Esophagus squamous epithelium (tissue), 5 donors: ENCODE data around the gene TMEM141. TPM values are rescaled to one million over a fixed set of nuclear protein-coding genes. Genes with fewer than 3 reads are reported as not detected.

Source experiments
- DNase-seq: peaks from one replicate; lab custom pipeline; 2025; lab: John Stamatoyannopoulos, UW
- H3K27ac ChIP-seq, 4 donors: fragments of 200-600 bp; sonication (generic); one replicate each; pipeline ENCODE4 v1.5.1; 2016 to 2019; ENCODE audit warnings: mild to moderate bottlenecking in 1 of 4
- H3K27me3 ChIP-seq, 4 donors: fragments of 200-600 bp; sonication (generic); 1 replicate in 3 of 4; 2 replicates in 1 of 4; pipeline versions ENCODE4 v1.5.1 to v1.6.0; 2017 to 2021; ENCODE audit warnings: antibody characterized with exemption in 1 of 4
- H3K36me3 ChIP-seq, 3 donors: fragments of 200-600 bp; sonication (generic); one replicate each; pipeline ENCODE4 v1.5.1; 2016 to 2019
- H3K4me1 ChIP-seq, 3 donors: fragments of 200-600 bp; sonication (generic); one replicate each; pipeline ENCODE4 v1.5.1; 2017 to 2019
- H3K4me3 ChIP-seq, 4 donors: fragments of 200-600 bp; sonication (generic); 1 replicate in 3 of 4; 2 replicates in 1 of 4; pipeline ENCODE4 v1.5.1; 2016 to 2019; ENCODE audit warnings: mild to moderate bottlenecking in 2 of 4, moderate library complexity in 1 of 4
- H3K9me3 ChIP-seq, 3 donors: fragments of 200-600 bp; sonication (generic); one replicate each; pipeline ENCODE4 v1.5.1; 2016 to 2019
- POLR2A ChIP-seq, 4 donors: fragments of 450-650 bp; IDR thresholded peaks; one replicate each; pipeline ENCODE4 v1.6.1; 2017; ENCODE audit warnings: antibody characterized with exemption in 4 of 4, mild to moderate bottlenecking in 4 of 4, moderate library complexity in 3 of 4
- WGBS, 2 donors: methylation state at CpG; one replicate each; pipeline ENCODE4 v1.1.5; 2018; 5-methylcytosine and 5-hydroxymethylcytosine counted together
- intact Hi-C: fragments of 100-400 bp; cut with DNase I; formaldehyde crosslinking; loops from one replicate; pipeline ENCODE4 v1.15.0; 2022
- total RNA-seq, 4 donors: library from RNA; depleted of rRNA; stranded (reverse); fragments of >200 nt; gene quantifications; one replicate each; pipeline ENCODE4 v1.1.0, GENCODE V29; 2016
- TF ChIP-seq, protein P1 (sequence below), 6 experiments: fragments of 450-650 bp in 4 of 6; fragments of 200-600 bp in 2 of 6; sonication (generic) in 2 of 6; IDR thresholded peaks; one replicate each; pipeline ENCODE4 v1.5.1; 2016 to 2019; ENCODE audit warnings: antibody characterized with exemption in 6 of 6, mild to moderate bottlenecking in 4 of 6, moderate library complexity in 4 of 6
- donor health status: DM: yes; HTN: yes; CAD: no.

TMEM141 gene
- total RNA-seq, 4 donors from 2014 or later: 109 to 129 (median 123) TPM

DNA sequence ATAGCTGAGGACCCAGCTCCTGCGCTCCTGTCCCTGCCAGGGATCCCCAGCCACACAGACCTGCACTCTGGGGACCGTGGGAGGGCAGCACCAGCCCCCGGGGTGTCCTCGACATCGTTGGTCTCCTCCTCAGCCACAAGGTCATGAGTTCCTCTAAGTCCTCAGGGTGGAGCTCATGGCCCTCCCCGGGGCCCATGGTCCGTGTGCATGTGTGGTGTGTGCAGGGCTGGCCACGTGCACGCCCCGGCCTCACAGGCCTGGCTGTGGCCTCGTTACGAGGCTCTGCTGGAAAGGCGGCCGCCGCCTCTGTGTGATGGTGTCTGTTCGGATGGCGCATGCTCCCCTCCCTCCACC lies 35.0 kb downstream of the TMEM141 start:
- intact Hi-C loops: no loop called here
- no peak for DNase-seq

DNA sequence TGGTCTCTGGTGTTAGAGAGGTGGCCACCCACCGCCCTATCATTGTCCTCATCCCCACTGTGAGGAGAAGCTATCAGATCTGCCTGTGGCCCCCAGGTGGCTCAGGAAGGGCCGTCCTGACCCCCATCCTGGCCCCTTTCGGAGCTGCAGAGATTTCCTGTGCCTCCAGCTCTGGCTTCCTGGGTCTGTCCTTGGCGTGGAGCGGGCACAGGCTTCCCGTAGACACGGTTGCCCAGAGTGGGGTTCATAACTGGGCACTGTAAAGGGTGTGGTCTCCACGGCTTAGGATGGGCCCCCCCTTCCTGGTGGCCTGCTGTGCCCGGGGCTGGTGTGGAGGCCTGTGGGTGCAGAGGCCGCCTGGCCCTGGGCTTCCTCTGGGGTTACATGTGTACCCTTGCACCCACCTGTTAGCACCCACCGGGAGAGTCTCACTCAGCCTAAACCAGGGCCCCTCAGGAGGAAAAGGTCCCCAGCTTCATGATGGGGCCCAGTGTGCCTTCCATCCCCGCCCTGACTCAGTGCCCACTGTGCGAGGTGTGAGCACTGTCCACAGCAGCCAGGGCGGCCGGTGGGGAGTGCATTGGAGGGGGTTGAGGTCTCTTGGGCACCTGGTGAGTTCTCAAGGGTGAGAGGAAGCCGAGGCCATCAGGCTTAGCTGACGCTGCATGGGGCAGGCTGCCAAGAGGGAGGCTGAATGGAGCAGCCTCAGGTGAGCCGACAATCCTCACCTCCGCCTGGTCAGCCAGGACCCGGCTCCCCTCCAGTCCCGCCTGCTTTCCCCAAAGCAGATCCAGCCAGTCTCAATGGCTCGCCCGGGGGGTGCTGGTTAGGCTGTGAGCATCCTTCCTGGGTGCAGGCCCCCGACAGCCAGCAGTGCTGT lies 35.8 kb downstream of the TMEM141 start:
- Histone ChIP-seq H3K27me3 (no peaks in the 10 kb centered on the region), H3K27ac (no peak overlapping the region), H3K4me1 (peaks cover 0 to 3% (median 0%) of the 10 kb centered on the region in 3 donors), H3K36me3 (peaks cover 26 to 89% (median 53%) of the 10 kb centered on the region in 3 donors), H3K4me3 (no peak overlapping the region), H3K9me3 (no peaks in the 10 kb centered on the region)
- TF ChIP-seq, protein P1, sequence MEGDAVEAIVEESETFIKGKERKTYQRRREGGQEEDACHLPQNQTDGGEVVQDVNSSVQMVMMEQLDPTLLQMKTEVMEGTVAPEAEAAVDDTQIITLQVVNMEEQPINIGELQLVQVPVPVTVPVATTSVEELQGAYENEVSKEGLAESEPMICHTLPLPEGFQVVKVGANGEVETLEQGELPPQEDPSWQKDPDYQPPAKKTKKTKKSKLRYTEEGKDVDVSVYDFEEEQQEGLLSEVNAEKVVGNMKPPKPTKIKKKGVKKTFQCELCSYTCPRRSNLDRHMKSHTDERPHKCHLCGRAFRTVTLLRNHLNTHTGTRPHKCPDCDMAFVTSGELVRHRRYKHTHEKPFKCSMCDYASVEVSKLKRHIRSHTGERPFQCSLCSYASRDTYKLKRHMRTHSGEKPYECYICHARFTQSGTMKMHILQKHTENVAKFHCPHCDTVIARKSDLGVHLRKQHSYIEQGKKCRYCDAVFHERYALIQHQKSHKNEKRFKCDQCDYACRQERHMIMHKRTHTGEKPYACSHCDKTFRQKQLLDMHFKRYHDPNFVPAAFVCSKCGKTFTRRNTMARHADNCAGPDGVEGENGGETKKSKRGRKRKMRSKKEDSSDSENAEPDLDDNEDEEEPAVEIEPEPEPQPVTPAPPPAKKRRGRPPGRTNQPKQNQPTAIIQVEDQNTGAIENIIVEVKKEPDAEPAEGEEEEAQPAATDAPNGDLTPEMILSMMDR (IDR thresholded peaks at IDR 0.05): no peak
- no peak for TF ChIP-seq POLR2A (IDR thresholded peaks at IDR 0.05)
- WGBS, 2 donors: 77 to 90% methylated on average over 4 to 5 of the region's 24 CpGs
- no peak for DNase-seq
- intact Hi-C loops: no loop called here

More for the DNA sequence above, 35.0 kb downstream of the TMEM141 start:
- Histone ChIP-seq H3K27ac (no peak overlapping the region), H3K36me3 (peaks cover 26 to 81% (median 48%) of the 10 kb centered on the region in 3 donors), H3K9me3 (no peaks in the 10 kb centered on the region), H3K4me3 (no peak overlapping the region), H3K27me3 (no peaks in the 10 kb centered on the region), H3K4me1 (peaks cover 0 to 11% (median 3%) of the 10 kb centered on the region in 3 donors)
- WGBS, 2 donors: no CpG with 5 or more reads among the region's 17 CpGs
- TF ChIP-seq, protein P1 (IDR thresholded peaks at IDR 0.05): no peak
- no peak for TF ChIP-seq POLR2A (IDR thresholded peaks at IDR 0.05)

DNA sequence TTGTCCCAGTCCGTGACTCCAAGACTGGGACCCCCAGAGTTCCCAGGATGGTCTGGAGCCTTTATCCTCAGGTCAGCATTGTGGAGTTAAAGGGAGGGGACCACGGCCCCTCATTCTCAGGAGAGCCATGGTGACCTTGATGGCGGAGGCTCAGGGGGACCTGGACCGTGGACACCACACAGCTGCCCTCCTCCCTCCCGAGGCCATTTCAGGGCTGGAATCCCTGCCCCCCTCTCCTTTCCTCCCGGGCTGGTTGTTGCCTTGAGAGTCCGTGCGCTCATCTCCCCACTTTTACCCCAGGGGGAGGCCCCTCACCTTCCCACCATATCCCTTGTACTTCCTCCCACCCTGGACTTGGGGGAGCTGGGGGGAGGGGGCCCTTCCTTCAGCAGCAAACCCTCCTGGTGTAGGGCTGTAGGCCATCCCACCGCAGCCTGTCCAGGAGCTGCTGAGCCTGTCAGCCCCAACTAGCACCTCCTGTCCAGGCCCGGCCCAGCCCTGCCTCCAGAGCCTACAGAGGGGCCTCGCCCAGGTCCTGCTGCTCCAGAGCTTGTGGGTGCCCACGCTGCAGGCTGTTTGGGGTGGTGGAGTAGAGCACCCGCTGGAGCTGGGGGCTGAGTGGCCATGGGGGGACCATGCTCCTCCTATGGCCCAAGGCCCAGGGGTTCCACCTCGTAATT lies 36.8 kb downstream of the TMEM141 start:
- no peak overlapping the region for H3K4me3 ChIP-seq
- intact Hi-C loops: no loop called here
- DNase-seq: no peak
- no peak for TF ChIP-seq POLR2A (IDR thresholded peaks at IDR 0.05)
- TF ChIP-seq, protein P1 (IDR thresholded peaks at IDR 0.05): no peak
- no peaks in the 10 kb centered on the region for H3K4me1 ChIP-seq
- H3K27ac ChIP-seq: no peak overlapping the region
- H3K9me3 ChIP-seq: no peaks in the 10 kb centered on the region
- WGBS, 2 donors: 85 to 97% methylated on average over 6 to 7 of the region's 14 CpGs
- H3K36me3 ChIP-seq: peaks cover 26 to 99% (median 62%) of the 10 kb centered on the region in 3 donors
- no peaks in the 10 kb centered on the region for H3K27me3 ChIP-seq

DNA sequence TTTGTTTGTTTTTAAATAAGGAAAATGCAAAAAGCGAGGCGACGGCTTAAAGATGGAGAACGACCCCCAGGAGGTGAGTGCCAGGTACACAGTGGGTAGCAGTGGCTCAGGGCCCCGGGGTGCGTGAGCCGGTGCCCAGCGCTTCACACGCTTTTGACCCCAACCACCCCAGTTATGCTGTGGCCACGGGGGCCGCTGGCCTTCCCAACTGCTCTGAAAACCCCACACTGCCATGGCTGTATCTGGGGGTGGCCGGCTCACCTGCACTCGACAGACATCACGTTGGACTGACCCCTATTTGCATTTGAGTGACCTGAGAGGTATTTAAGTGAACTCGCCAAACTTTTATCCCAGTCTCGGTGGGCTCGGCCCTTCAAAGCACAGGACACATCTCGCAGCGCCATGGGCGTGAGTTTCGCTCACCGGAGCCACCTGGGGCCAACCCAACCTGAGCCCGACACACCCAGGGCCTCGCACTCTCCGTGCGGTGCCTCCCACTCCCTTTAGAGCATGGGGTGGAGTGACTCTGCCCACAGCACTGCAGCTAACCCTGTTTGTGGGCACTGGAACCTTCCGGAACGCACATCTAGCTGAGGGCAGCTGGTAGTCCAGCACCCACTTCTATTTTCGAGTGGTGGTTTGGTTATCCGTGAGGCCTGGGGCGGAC lies 37.5 kb downstream of the TMEM141 start:
- Histone ChIP-seq H3K4me3 (no peak overlapping the region), H3K36me3 (peaks cover 26 to 100% (median 62%) of the 10 kb centered on the region in 3 donors), H3K9me3 (no peaks in the 10 kb centered on the region), H3K4me1 (no peaks in the 10 kb centered on the region), H3K27me3 (no peaks in the 10 kb centered on the region), H3K27ac (no peak overlapping the region)
- intact Hi-C loops: no loop called here
- TF ChIP-seq, protein P1 (IDR thresholded peaks at IDR 0.05): no peak
- TF ChIP-seq POLR2A (IDR thresholded peaks at IDR 0.05): no peak
- 93% methylated on average over 7 to 17 of the region's 31 CpGs for WGBS, 2 donors
- DNase-seq: no peak
